Measurements from ENCODE around the gene SLC31A1.
"Not testable (repeated sequence)": the region's sequence is repeated elsewhere in the genome, so short reads cannot be mapped to it uniquely, and the experiment has no call there.

SLC31A1 gene

GRCh38 chr9:113221800-113222481, 597 bp downstream of the SLC31A1 start:
- no peak for ATAC-seq

- no peak for ATAC-seq
Measured at GRCh38 chr9:113222482-113222841, 1.1 kb downstream of the SLC31A1 start.

- no peak for ATAC-seq
Measured at GRCh38 chr9:113223963-113224362, 2.6 kb downstream of the SLC31A1 start.

- ATAC-seq = no peak
Measured at GRCh38 chr9:113227436-113227835, 6.1 kb downstream of the SLC31A1 start.

- ATAC-seq = no peak
Measured at GRCh38 chr9:113228130-113228665, 6.9 kb downstream of the SLC31A1 start.

- no peak for ATAC-seq
Measured at GRCh38 chr9:113231701-113232100, 10.4 kb downstream of the SLC31A1 start.

GRCh38 chr9:113235701-113236255, 14.4 kb downstream of the SLC31A1 start:
- ATAC-seq = not testable (repeated sequence)

GRCh38 chr9:113237026-113237425, 15.7 kb downstream of the SLC31A1 start:
- ATAC-seq = no peak

- ATAC-seq = no peak
Measured at GRCh38 chr9:113238202-113238858, 17.0 kb downstream of the SLC31A1 start.

- no peak for ATAC-seq
Measured at GRCh38 chr9:113238859-113239232, 17.5 kb downstream of the SLC31A1 start.

- no peak for ATAC-seq
Measured at GRCh38 chr9:113241161-113241560, 19.8 kb downstream of the SLC31A1 start.

GRCh38 chr9:113244556-113244955, 23.2 kb downstream of the SLC31A1 start:
- ATAC-seq = no peak

- no peak for ATAC-seq
Measured at GRCh38 chr9:113245894-113246293, 24.6 kb downstream of the SLC31A1 start.

GRCh38 chr9:113246928-113247327, 25.6 kb downstream of the SLC31A1 start:
- no peak for ATAC-seq

GRCh38 chr9:113247640-113248039, 26.3 kb downstream of the SLC31A1 start:
- ATAC-seq = no peak

- ATAC-seq = not testable (repeated sequence)
Measured at GRCh38 chr9:113249661-113250060, 28.3 kb downstream of the SLC31A1 start.

GRCh38 chr9:113250807-113251206, 29.5 kb downstream of the SLC31A1 start:
- ATAC-seq = no peak

GRCh38 chr9:113254991-113255390, 33.6 kb downstream of the SLC31A1 start:
- no peak for ATAC-seq

GRCh38 chr9:113255438-113255837, 34.1 kb downstream of the SLC31A1 start:
- no peak for ATAC-seq

- no peak for ATAC-seq
Measured at GRCh38 chr9:113257863-113258262, 36.5 kb downstream of the SLC31A1 start.

- no peak for ATAC-seq
Measured at GRCh38 chr9:113258282-113258681, 36.9 kb downstream of the SLC31A1 start.

- no peak for ATAC-seq
Measured at GRCh38 chr9:113261917-113262671, 40.8 kb downstream of the SLC31A1 start.

- ATAC-seq = no peak
Measured at GRCh38 chr9:113266174-113266573, 44.8 kb downstream of the SLC31A1 start.
